ENCODE results near the gene GAS2. TPM values are rescaled to one million over a fixed set of nuclear protein-coding genes. Genes with fewer than 3 reads are reported as not detected.
"Not testable (repeated sequence)": the region's sequence is repeated elsewhere in the genome, so short reads cannot be mapped to it uniquely, and the experiment has no call there.

Gene GAS2
- total RNA-seq: 1 to 10 TPM; 2.2 to 3.1 TPM
- total RNA-seq: 0.58 to 2.0 reads per million in 2 donors

- H3K4me1 Mint-ChIP-seq: peaks cover 3% of the 10 kb centered on the region
- no peak within 1 kb of the TSS for H3K4me3 Mint-ChIP-seq
- ATAC-seq: no peak
- peaks cover 2% of the 10 kb centered on the region for H3K36me3 Mint-ChIP-seq (ENCODE audit: low read depth)
- H3K27me3 Mint-ChIP-seq: peaks cover 54% of the 10 kb centered on the region
- no peaks in the 10 kb centered on the region for H3K9me3 ChIP-seq (ENCODE audit: control insufficient read depth, low read length, poor library complexity, severe bottlenecking)
- no peak for DNase-seq
- no peak within 1 kb of the TSS for H3K27ac Mint-ChIP-seq
Measured at GRCh38 chr11:22666325-22666687, at the start of gene GAS2. Gene GAS2 (plus strand): TSS chr11:22666611. CDS start chr11:22674870, 8,259 bp downstream.

GRCh38 chr11:22617868-22618267 lies 48.5 kb upstream of the GAS2 start:
- DNase-seq (no peak), ATAC-seq (no peak)
- H3K36me3 Mint-ChIP-seq (ENCODE audit: low read depth): no peaks in the 10 kb centered on the region

GRCh38 chr11:22624742-22625447 lies 41.5 kb upstream of the GAS2 start:
- H3K4me1 Mint-ChIP-seq: peaks cover 14% of the 10 kb centered on the region
- H3K36me3 Mint-ChIP-seq (ENCODE audit: low read depth): no peaks in the 10 kb centered on the region
- H3K27me3 Mint-ChIP-seq: no peaks in the 10 kb centered on the region
- H3K27ac Mint-ChIP-seq: peak overlapping the region; percentile 97
- H3K9me3 ChIP-seq (ENCODE audit: control insufficient read depth, low read length, poor library complexity, severe bottlenecking): no peaks in the 10 kb centered on the region
- peak overlapping the region; percentile 97 for H3K4me3 Mint-ChIP-seq
- peak; percentile 58 for ATAC-seq
- DNase-seq: peak; percentile 43 to 45 (median 44)

More at GRCh38 chr11:22617868-22618267, 48.5 kb upstream of the GAS2 start:
- Mint-ChIP-seq H3K4me1 (peaks cover 9% of the 10 kb centered on the region), H3K27ac (no peak overlapping the region), H3K27me3 (no peaks in the 10 kb centered on the region), H3K4me3 (no peak overlapping the region)
- no peaks in the 10 kb centered on the region for H3K9me3 ChIP-seq (ENCODE audit: control insufficient read depth, low read length, poor library complexity, severe bottlenecking)

GRCh38 chr11:22625448-22626287 lies 40.7 kb upstream of the GAS2 start, which contains the start of gene FANCF:
Gene FANCF (minus strand): TSS chr11:22625823. CDS start chr11:22625810, 13 bp downstream.
- H3K9me3 ChIP-seq (ENCODE audit: control insufficient read depth, low read length, poor library complexity, severe bottlenecking): no peaks in the 10 kb centered on the region
- H3K27me3 Mint-ChIP-seq: no peaks in the 10 kb centered on the region
- H3K4me1 Mint-ChIP-seq: peaks cover 14% of the 10 kb centered on the region
- H3K4me3 Mint-ChIP-seq: peak within 1 kb of the TSS; percentile 97
- no peaks in the 10 kb centered on the region for H3K36me3 Mint-ChIP-seq (ENCODE audit: low read depth)
- DNase-seq (peak; percentile 69 to 93 (median 83)), ATAC-seq (peak; percentile 94)
- H3K27ac Mint-ChIP-seq: peak within 1 kb of the TSS; percentile 97

GRCh38 chr11:22626573-22627239 lies 39.7 kb upstream of the GAS2 start:
- Mint-ChIP-seq H3K4me1 (peaks cover 8% of the 10 kb centered on the region), H3K4me3 (no peak overlapping the region), H3K27me3 (no peaks in the 10 kb centered on the region), H3K27ac (peak overlapping the region; percentile 97), H3K36me3 (ENCODE audit: low read depth) (no peaks in the 10 kb centered on the region)
- ATAC-seq: no peak
- DNase-seq: no peak
- no peaks in the 10 kb centered on the region for H3K9me3 ChIP-seq (ENCODE audit: control insufficient read depth, low read length, poor library complexity, severe bottlenecking)

GRCh38 chr11:22627421-22627820 lies 39.0 kb upstream of the GAS2 start:
- no peak for ATAC-seq
- no peak for DNase-seq
- no peaks in the 10 kb centered on the region for H3K9me3 ChIP-seq (ENCODE audit: control insufficient read depth, low read length, poor library complexity, severe bottlenecking)
- Mint-ChIP-seq H3K36me3 (ENCODE audit: low read depth) (no peaks in the 10 kb centered on the region), H3K4me1 (peaks cover 5% of the 10 kb centered on the region), H3K27me3 (no peaks in the 10 kb centered on the region), H3K4me3 (no peak overlapping the region), H3K27ac (no peak overlapping the region)

GRCh38 chr11:22633354-22633902 lies 33.0 kb upstream of the GAS2 start:
- H3K9me3 ChIP-seq (ENCODE audit: control insufficient read depth, low read length, poor library complexity, severe bottlenecking): no peaks in the 10 kb centered on the region
- peaks cover 5% of the 10 kb centered on the region for H3K36me3 Mint-ChIP-seq (ENCODE audit: low read depth)
- H3K27ac Mint-ChIP-seq: no peak overlapping the region
- H3K4me3 Mint-ChIP-seq: no peak overlapping the region
- H3K4me1 Mint-ChIP-seq: no peaks in the 10 kb centered on the region
- DNase-seq (no peak), ATAC-seq (no peak)
- H3K27me3 Mint-ChIP-seq: no peaks in the 10 kb centered on the region

GRCh38 chr11:22634897-22635629 lies 31.3 kb upstream of the GAS2 start:
- no peak overlapping the region for H3K4me3 Mint-ChIP-seq
- no peak for ATAC-seq
- no peaks in the 10 kb centered on the region for H3K4me1 Mint-ChIP-seq
- no peaks in the 10 kb centered on the region for H3K27me3 Mint-ChIP-seq
- H3K27ac Mint-ChIP-seq: no peak overlapping the region
- no peaks in the 10 kb centered on the region for H3K9me3 ChIP-seq (ENCODE audit: control insufficient read depth, low read length, poor library complexity, severe bottlenecking)
- peaks cover 5% of the 10 kb centered on the region for H3K36me3 Mint-ChIP-seq (ENCODE audit: low read depth)
- no peak for DNase-seq

GRCh38 chr11:22635689-22636088 lies 30.7 kb upstream of the GAS2 start:
- H3K9me3 ChIP-seq (ENCODE audit: control insufficient read depth, low read length, poor library complexity, severe bottlenecking): no peaks in the 10 kb centered on the region
- Mint-ChIP-seq H3K4me3 (no peak overlapping the region), H3K27ac (no peak overlapping the region), H3K36me3 (ENCODE audit: low read depth) (peaks cover 5% of the 10 kb centered on the region), H3K27me3 (no peaks in the 10 kb centered on the region), H3K4me1 (no peaks in the 10 kb centered on the region)
- ATAC-seq: no peak
- DNase-seq: no peak

GRCh38 chr11:22640862-22641261 lies 25.5 kb upstream of the GAS2 start:
- H3K4me3 Mint-ChIP-seq: no peak overlapping the region
- DNase-seq (no peak), ATAC-seq (no peak)
- H3K9me3 ChIP-seq (ENCODE audit: control insufficient read depth, low read length, poor library complexity, severe bottlenecking): no peaks in the 10 kb centered on the region
- no peak overlapping the region for H3K27ac Mint-ChIP-seq
- peaks cover 4% of the 10 kb centered on the region for H3K36me3 Mint-ChIP-seq (ENCODE audit: low read depth)
- H3K27me3 Mint-ChIP-seq: no peaks in the 10 kb centered on the region
- no peaks in the 10 kb centered on the region for H3K4me1 Mint-ChIP-seq

GRCh38 chr11:22641559-22641958 lies 24.9 kb upstream of the GAS2 start:
- no peaks in the 10 kb centered on the region for H3K4me1 Mint-ChIP-seq
- no peak for ATAC-seq
- DNase-seq: no peak
- H3K36me3 Mint-ChIP-seq (ENCODE audit: low read depth): peaks cover 2% of the 10 kb centered on the region
- no peak overlapping the region for H3K27ac Mint-ChIP-seq
- H3K27me3 Mint-ChIP-seq: no peaks in the 10 kb centered on the region
- no peak overlapping the region for H3K4me3 Mint-ChIP-seq
- no peaks in the 10 kb centered on the region for H3K9me3 ChIP-seq (ENCODE audit: control insufficient read depth, low read length, poor library complexity, severe bottlenecking)

- DNase-seq; H3K27ac Mint-ChIP-seq; H3K9me3 ChIP-seq (ENCODE audit: control insufficient read depth, low read length, poor library complexity, severe bottlenecking); H3K4me3 Mint-ChIP-seq; H3K27me3 Mint-ChIP-seq; ATAC-seq; H3K36me3 Mint-ChIP-seq (ENCODE audit: low read depth): not testable (repeated sequence)
- H3K4me1 Mint-ChIP-seq: peaks cover 16% of the 10 kb centered on the region
Measured at GRCh38 chr11:22652346-22652745, 14.1 kb upstream of the GAS2 start.

All from T-helper 17 cell (primary cell).